ENCODE measurements around the gene UQCR10.

UQCR10 gene

DNA sequence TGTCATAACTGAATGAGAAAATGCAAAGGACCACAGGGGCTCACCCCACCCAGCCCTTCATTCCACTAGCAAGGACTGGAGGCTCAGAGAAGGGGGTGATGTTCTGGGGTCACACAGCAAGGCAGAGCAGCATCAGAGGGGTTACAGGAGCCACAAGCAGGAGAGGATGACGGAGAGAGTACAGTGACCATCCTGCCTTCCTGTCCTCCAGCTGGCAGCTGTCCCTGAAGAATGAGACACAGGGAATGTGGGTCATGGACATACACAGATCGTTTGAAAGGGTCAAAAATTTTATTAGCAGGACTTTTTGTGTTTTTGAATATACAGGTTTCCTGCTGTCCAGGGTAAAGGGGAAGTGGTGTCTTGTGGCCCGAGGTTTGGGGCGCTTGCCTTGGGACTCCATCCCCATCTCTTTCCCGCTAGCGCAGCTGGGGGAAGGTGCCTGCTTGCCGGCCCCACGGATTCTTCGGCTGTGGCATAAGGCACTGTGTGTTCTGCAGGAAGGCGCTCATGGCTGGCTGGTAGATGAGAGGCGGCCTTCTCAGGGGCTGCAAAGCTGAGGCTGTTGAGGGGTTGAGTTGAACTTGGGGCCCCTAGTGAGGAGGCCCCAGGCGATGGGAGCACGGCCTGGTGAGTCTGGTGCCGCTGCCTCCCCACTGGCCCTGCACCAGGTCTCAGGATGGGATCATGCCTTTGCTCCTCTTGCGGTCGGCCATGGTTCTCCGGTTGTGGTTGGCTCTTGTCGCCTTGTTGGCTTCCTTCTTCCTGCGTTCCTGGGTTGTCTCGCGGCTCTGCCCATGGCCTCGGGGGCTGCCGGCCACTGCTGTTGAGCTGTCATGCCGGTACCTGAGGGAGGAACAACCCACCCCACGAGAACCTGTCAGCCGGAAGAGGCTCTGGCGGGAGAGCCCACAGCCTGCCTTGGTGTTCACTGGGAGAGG is 21.4 kb downstream of the UQCR10 start:
- H3K27me3 ChIP-seq (ENCODE audit: control insufficient read depth in 1 of 2, insufficient read depth in 2 of 2, low read length in 2 of 2): no peaks in the 10 kb centered on the region
- peaks cover 47% of the 10 kb centered on the region for H3K36me3 ChIP-seq (ENCODE audit: insufficient read depth, low read length)
- H3K9ac ChIP-seq (ENCODE audit: low read length): no peak overlapping the region
- H3K27ac ChIP-seq (ENCODE audit: low read depth, low read length): no peak overlapping the region
- no peaks in the 10 kb centered on the region for H3K9me3 ChIP-seq (ENCODE audit: low read length)
- no peak overlapping the region for H3K4me3 ChIP-seq (ENCODE audit: low read depth in 1 of 2, low read length in 2 of 2)
- peaks cover 4% of the 10 kb centered on the region for H3K4me1 ChIP-seq (ENCODE audit: insufficient read depth, low read length)

DNA sequence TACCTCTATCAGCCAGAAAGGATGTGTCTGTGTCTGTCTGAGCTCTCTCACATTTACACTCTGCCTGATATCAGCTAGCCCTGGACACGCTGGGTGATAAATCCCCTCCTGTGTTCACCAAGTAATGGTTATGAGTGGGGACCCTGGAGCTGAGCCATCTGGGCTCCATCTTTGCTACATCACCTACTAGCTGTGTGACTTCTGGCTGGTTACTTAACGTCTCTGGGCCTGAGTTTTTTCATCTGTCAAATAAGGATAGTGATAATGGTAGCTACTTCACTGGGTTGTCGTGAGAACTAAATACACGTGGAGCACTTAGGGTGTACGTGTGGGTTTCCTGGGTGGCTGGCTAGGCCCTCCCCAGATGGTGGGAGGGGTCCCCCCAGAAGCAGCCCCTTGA is 22.9 kb downstream of the UQCR10 start:
- H3K36me3 ChIP-seq (ENCODE audit: insufficient read depth, low read length): peaks cover 54% of the 10 kb centered on the region
- no peaks in the 10 kb centered on the region for H3K4me1 ChIP-seq (ENCODE audit: insufficient read depth, low read length)
- no peak overlapping the region for H3K27ac ChIP-seq (ENCODE audit: low read depth, low read length)

DNA sequence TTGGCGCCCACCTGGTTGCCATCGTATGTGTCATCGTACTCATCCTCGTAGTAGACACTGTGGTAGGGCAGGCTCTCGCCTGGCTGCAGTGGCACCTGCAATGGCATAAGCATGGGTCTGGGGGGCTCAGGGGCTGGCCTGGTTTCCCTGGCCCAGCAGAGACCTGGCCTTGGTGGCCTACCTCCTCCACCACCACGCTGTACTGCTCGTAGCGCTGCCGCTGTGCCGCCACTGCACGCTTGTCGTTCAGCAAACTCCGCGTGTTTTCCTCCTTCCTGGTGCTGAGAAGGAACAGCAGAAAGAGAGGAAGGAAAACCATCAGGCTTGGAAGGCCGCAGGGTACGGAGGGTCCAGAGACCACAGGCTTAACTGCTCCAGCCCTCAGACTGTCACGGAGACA is 26.2 kb downstream of the UQCR10 start:
- Histone ChIP-seq H3K9ac (ENCODE audit: low read length) (no peak overlapping the region), H3K27me3 (ENCODE audit: control insufficient read depth in 1 of 2, insufficient read depth in 2 of 2, low read length in 2 of 2) (no peaks in the 10 kb centered on the region), H3K36me3 (ENCODE audit: insufficient read depth, low read length) (peaks cover 59% of the 10 kb centered on the region), H3K4me3 (ENCODE audit: low read depth in 1 of 2, low read length in 2 of 2) (no peak overlapping the region), H3K4me1 (ENCODE audit: insufficient read depth, low read length) (peaks cover 2% of the 10 kb centered on the region), H3K9me3 (ENCODE audit: low read length) (no peaks in the 10 kb centered on the region), H3K27ac (ENCODE audit: low read depth, low read length) (no peak overlapping the region)

More for the DNA sequence above, 22.9 kb downstream of the UQCR10 start:
- Histone ChIP-seq H3K9ac (ENCODE audit: low read length) (no peak overlapping the region), H3K9me3 (ENCODE audit: low read length) (no peaks in the 10 kb centered on the region), H3K27me3 (ENCODE audit: control insufficient read depth in 1 of 2, insufficient read depth in 2 of 2, low read length in 2 of 2) (no peaks in the 10 kb centered on the region), H3K4me3 (ENCODE audit: low read depth in 1 of 2, low read length in 2 of 2) (no peak overlapping the region)

DNA sequence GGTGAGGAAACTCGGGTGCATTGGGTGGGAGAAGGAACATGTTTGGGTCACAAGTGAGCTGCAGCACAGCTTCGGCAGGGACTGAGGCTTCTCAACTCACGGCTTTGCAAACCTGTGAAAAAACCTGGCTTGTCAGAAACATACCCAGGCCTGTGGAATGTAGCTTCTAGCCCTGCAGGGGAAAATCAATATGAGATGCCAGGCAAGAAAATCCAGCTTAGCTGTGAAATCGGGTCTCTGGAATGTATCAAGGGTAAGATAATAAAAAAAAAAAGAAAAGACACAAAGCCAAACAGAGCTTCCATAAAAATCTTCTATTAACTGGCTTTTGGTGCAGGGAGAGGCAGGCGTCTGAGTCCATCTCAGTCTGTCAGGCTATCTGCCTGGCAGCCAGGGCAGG is 28.5 kb downstream of the UQCR10 start:
- no peaks in the 10 kb centered on the region for H3K27me3 ChIP-seq (ENCODE audit: control insufficient read depth in 1 of 2, insufficient read depth in 2 of 2, low read length in 2 of 2)
- no peak overlapping the region for H3K27ac ChIP-seq (ENCODE audit: low read depth, low read length)
- peaks cover 10% of the 10 kb centered on the region for H3K4me1 ChIP-seq (ENCODE audit: insufficient read depth, low read length)
- peaks cover 53% of the 10 kb centered on the region for H3K36me3 ChIP-seq (ENCODE audit: insufficient read depth, low read length)
- H3K4me3 ChIP-seq (ENCODE audit: low read depth in 1 of 2, low read length in 2 of 2): no peak overlapping the region
- H3K9me3 ChIP-seq (ENCODE audit: low read length): no peaks in the 10 kb centered on the region
- H3K9ac ChIP-seq (ENCODE audit: low read length): no peak overlapping the region

DNA sequence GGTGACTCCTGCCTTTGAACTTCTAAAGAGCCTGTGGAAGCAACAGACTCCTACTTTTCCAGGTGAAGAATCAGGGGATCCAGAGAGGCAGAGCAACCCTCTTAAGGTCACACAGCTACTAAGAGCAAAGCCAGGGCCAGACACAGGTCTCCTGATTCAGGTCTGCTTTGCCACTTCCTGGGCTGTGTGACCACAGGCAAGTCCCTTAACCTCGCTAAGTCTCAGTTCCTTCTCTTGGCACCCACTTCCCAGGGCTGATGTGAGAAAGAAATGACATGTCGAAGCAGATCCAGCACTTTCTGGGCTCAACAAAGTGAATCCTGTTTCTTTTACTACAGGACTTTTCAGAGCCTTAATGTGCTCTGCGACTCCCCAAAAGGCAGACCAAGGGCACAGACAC is 30.2 kb downstream of the UQCR10 start:
- Histone ChIP-seq H3K27me3 (ENCODE audit: control insufficient read depth in 1 of 2, insufficient read depth in 2 of 2, low read length in 2 of 2) (no peaks in the 10 kb centered on the region), H3K4me1 (ENCODE audit: insufficient read depth, low read length) (peaks cover 10% of the 10 kb centered on the region), H3K4me3 (ENCODE audit: low read depth in 1 of 2, low read length in 2 of 2) (no peak overlapping the region), H3K9me3 (ENCODE audit: low read length) (no peaks in the 10 kb centered on the region), H3K27ac (ENCODE audit: low read depth, low read length) (no peak overlapping the region), H3K36me3 (ENCODE audit: insufficient read depth, low read length) (peaks cover 59% of the 10 kb centered on the region), H3K9ac (ENCODE audit: low read length) (no peak overlapping the region)

DNA sequence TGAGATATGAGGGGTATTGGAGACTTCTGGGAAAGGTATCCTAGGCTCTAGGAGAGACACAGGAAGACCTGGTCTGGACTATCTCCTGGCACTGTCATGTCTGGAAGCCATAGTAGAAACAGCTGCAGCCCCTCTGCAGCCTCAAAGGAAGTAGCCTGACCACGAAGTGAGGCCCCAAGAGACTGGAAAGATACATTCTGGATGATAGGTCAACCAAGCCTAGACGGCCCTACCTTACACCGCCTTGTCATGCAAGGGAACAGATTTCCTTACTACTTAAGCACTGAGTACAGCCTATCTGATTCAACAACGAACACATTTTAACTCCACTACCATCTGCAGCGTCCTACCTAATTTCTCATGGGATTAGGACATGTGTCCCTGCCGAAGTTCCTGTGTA is 31.1 kb downstream of the UQCR10 start:
- Histone ChIP-seq H3K4me3 (ENCODE audit: low read depth in 1 of 2, low read length in 2 of 2) (no peak overlapping the region), H3K36me3 (ENCODE audit: insufficient read depth, low read length) (peaks cover 51% of the 10 kb centered on the region), H3K9ac (ENCODE audit: low read length) (no peak overlapping the region), H3K27ac (ENCODE audit: low read depth, low read length) (no peak overlapping the region), H3K4me1 (ENCODE audit: insufficient read depth, low read length) (peaks cover 10% of the 10 kb centered on the region), H3K27me3 (ENCODE audit: control insufficient read depth in 1 of 2, insufficient read depth in 2 of 2, low read length in 2 of 2) (no peaks in the 10 kb centered on the region), H3K9me3 (ENCODE audit: low read length) (no peaks in the 10 kb centered on the region)

DNA sequence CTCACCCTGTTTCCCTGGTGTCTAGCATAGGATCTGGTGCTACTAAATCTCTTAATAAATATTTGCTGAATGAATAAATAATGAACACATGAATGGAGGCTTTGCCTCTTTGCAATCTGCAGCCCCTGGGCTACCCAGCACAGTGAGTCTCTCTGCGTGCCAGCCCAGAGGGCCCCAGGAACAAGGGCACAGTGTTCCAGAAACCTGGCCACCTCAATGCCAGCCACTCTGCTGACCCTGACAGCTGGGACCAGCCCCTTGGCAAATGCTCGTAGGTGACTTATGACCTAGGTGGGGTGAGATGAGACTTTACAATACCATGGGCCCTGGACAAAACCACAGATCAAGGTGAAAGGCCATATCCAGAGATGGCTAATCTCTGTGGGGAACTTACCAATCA is 31.6 kb downstream of the UQCR10 start:
- Histone ChIP-seq H3K36me3 (ENCODE audit: insufficient read depth, low read length) (peaks cover 52% of the 10 kb centered on the region), H3K27ac (ENCODE audit: low read depth, low read length) (no peak overlapping the region), H3K4me3 (ENCODE audit: low read depth in 1 of 2, low read length in 2 of 2) (no peak overlapping the region), H3K9ac (ENCODE audit: low read length) (no peak overlapping the region), H3K27me3 (ENCODE audit: control insufficient read depth in 1 of 2, insufficient read depth in 2 of 2, low read length in 2 of 2) (no peaks in the 10 kb centered on the region), H3K9me3 (ENCODE audit: low read length) (no peaks in the 10 kb centered on the region), H3K4me1 (ENCODE audit: insufficient read depth, low read length) (peaks cover 10% of the 10 kb centered on the region)

DNA sequence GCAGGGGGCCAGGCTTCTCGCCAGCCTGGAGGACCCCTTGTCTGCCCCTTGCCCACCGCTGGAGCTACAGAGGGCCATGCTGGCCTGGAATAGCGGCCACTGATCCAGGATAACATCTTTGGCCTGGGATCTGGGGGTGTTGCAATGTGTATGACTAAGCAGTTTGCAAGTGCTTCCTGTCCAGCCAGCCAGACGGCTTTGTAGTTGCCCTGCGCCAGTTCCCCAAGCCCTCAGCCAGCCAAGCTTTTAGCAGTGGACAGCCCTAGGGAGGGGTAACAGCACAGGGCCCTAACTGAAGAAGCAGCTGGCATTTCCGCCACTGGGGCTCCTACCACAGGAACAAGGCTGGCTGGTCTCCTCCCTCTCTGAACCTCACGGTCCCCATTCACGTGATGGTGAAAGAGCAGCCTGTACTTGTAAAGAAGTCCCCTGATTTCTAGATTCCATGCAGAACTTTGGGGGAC is 32.1 kb downstream of the UQCR10 start:
- Histone ChIP-seq H3K9ac (ENCODE audit: low read length) (no peak overlapping the region), H3K36me3 (ENCODE audit: insufficient read depth, low read length) (peaks cover 57% of the 10 kb centered on the region), H3K4me3 (ENCODE audit: low read depth in 1 of 2, low read length in 2 of 2) (no peak overlapping the region), H3K27ac (ENCODE audit: low read depth, low read length) (no peak overlapping the region), H3K9me3 (ENCODE audit: low read length) (no peaks in the 10 kb centered on the region), H3K27me3 (ENCODE audit: control insufficient read depth in 1 of 2, insufficient read depth in 2 of 2, low read length in 2 of 2) (no peaks in the 10 kb centered on the region), H3K4me1 (ENCODE audit: insufficient read depth, low read length) (peaks cover 10% of the 10 kb centered on the region)

DNA sequence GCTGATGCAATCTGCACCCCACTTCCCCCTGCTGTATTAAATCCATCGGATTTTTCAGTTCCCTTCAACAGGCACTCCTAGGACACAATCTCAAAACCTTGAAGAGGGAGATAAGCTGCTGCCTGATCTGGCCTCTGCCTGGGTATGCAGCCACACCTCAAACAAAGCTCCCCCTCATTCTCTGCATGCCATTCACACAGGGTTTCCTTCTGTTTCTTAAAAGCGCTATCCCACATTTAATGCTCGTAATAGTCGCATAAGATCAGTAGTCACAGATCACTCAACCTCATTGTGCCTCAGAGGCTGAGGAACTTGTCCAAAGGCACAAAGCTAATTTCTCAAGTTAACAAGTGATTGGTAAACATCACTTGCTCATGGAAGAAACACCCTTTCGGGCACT is 34.0 kb downstream of the UQCR10 start:
- Histone ChIP-seq H3K9me3 (ENCODE audit: low read length) (no peaks in the 10 kb centered on the region), H3K27me3 (ENCODE audit: control insufficient read depth in 1 of 2, insufficient read depth in 2 of 2, low read length in 2 of 2) (no peaks in the 10 kb centered on the region), H3K4me1 (ENCODE audit: insufficient read depth, low read length) (peaks cover 10% of the 10 kb centered on the region), H3K36me3 (ENCODE audit: insufficient read depth, low read length) (peaks cover 62% of the 10 kb centered on the region), H3K4me3 (ENCODE audit: low read depth in 1 of 2, low read length in 2 of 2) (no peak overlapping the region), H3K27ac (ENCODE audit: low read depth, low read length) (no peak overlapping the region), H3K9ac (ENCODE audit: low read length) (no peak overlapping the region)

DNA sequence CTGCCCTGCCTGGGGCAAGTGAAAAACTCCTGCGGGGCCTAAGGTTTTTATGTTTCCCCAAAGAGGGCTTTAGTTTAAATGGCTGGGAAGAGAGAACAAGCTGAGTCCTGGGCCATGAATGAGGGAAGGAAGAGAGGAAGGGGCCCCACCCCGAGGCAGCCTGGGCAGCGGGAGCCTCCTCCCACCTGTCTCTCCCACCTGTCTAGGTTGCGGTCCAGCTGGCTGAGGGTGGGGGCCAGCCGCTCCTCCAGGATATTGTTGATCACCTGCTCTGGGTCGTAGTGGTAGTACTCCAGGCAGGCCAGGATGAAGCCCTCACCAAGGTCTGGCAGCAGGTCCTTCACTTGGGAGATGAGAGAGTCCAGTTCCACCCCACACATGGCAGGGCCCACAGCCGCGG is 34.6 kb downstream of the UQCR10 start:
- Histone ChIP-seq H3K36me3 (ENCODE audit: insufficient read depth, low read length) (peaks cover 69% of the 10 kb centered on the region), H3K27ac (ENCODE audit: low read depth, low read length) (no peak overlapping the region), H3K4me3 (ENCODE audit: low read depth in 1 of 2, low read length in 2 of 2) (no peak overlapping the region), H3K9me3 (ENCODE audit: low read length) (no peaks in the 10 kb centered on the region), H3K4me1 (ENCODE audit: insufficient read depth, low read length) (peaks cover 10% of the 10 kb centered on the region), H3K27me3 (ENCODE audit: control insufficient read depth in 1 of 2, insufficient read depth in 2 of 2, low read length in 2 of 2) (no peaks in the 10 kb centered on the region), H3K9ac (ENCODE audit: low read length) (no peak overlapping the region)

DNA sequence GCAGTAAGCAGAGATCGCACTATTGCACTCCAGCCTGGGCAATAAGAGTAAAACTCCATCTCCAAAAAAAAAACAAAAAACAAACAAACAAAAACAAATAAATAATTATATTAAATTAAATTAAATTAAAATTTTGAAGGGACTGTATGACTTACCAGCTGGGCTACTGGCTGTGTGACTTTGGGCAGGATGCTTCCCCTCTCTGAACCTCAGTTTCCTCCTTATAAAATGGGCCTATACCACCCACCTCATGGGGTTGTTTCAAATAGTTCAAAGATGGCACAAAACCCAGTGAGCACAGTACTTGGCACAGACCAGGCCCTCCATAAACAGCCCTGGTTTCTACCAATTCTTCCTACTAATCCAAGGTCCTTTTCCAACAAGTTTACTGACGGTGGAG is 36.0 kb downstream of the UQCR10 start:
- H3K9me3 ChIP-seq (ENCODE audit: low read length): no peaks in the 10 kb centered on the region
- peaks cover 9% of the 10 kb centered on the region for H3K4me1 ChIP-seq (ENCODE audit: insufficient read depth, low read length)
- H3K4me3 ChIP-seq (ENCODE audit: low read depth in 1 of 2, low read length in 2 of 2): no peak overlapping the region
- H3K27ac ChIP-seq (ENCODE audit: low read depth, low read length): no peak overlapping the region
- no peaks in the 10 kb centered on the region for H3K27me3 ChIP-seq (ENCODE audit: control insufficient read depth in 1 of 2, insufficient read depth in 2 of 2, low read length in 2 of 2)
- H3K9ac ChIP-seq (ENCODE audit: low read length): no peak overlapping the region
- peaks cover 71% of the 10 kb centered on the region for H3K36me3 ChIP-seq (ENCODE audit: insufficient read depth, low read length)

DNA sequence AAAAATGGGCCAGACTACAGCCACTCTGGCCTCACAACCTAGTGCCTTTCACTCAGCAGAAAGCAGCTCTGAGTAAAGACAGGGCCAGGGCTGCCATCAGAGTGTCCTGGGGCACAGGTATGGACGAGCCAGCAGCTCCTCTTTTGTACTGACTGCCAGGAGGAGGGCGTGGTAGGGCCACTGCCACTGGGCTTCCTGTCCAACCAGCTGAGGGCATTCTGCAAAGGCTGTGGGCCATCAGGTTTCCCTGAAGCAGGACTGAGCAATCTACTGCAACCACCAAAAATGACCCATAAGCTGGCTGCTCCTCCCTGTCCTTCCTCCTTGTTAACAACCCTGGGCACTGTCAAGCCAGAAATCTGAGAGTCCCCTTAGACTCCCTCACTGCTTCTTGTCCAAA is 37.8 kb downstream of the UQCR10 start:
- Histone ChIP-seq H3K9ac (ENCODE audit: low read length) (no peak overlapping the region), H3K4me1 (ENCODE audit: insufficient read depth, low read length) (peaks cover 1% of the 10 kb centered on the region), H3K27ac (ENCODE audit: low read depth, low read length) (no peak overlapping the region), H3K36me3 (ENCODE audit: insufficient read depth, low read length) (peaks cover 68% of the 10 kb centered on the region), H3K4me3 (ENCODE audit: low read depth in 1 of 2, low read length in 2 of 2) (no peak overlapping the region), H3K9me3 (ENCODE audit: low read length) (no peaks in the 10 kb centered on the region), H3K27me3 (ENCODE audit: control insufficient read depth in 1 of 2, insufficient read depth in 2 of 2, low read length in 2 of 2) (no peaks in the 10 kb centered on the region)

Data from muscle layer of colon (tissue), 2 donors.